Activated gamma-delta T cell treated with anti-CD3 and anti-CD28 coated beads, Interleukin-2, amount 50 U/mL, for 16 hours (primary cell): ENCODE data around the gene MRPL30.
"Not testable (repeated sequence)": the region's sequence is repeated elsewhere in the genome, so short reads cannot be mapped to it uniquely, and the experiment has no call there.

ENCODE experiments used
- DNase-seq: peaks from one replicate; pipeline ENCODE4 v3.0.0-alpha.2; 2020; ENCODE audit warnings: low read depth

MRPL30 gene

GRCh38 chr2:99184811-99185210 is 3.8 kb downstream of the MRPL30 start:
- DNase-seq, result no peak

DNA sequence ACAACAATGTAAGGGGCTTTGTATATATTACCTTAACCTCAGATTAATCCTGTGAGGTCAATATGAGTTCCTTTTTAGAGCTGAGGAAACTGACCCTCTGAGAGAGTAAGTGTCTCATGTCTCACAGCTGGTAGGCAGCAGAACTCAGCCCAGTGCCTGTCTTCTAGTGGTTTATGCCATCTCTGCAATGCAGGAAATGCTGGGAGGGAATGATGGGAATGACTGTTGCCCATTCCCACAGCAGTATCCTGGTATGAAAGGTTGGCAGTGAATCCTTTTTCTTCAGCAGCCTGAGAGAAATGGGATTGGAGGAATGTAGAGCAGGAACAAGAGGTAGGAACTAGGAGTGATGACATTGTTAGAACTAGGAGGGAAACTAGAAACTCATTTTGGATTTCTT is 6.0 kb downstream of the MRPL30 start:
- DNase-seq, result no peak

DNA sequence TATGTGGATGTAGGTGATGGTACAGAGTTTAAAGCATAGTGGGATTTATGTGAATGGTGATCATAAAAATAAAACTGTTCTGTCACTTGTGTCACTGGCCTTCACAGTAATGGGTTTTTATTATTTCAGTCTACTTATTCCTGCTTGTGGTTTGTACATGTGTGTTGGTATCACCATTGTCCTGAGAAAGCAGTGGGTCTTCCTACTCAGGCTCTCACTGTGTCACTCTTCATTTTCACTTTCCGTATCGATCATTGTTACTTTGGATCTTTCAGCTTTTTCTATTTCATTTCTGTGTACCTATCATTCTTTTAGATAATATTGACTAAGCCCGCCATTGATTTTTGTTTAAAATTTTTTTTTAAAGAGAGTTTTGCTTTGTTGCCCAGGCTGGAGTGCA is 7.4 kb downstream of the MRPL30 start:
- no peak for DNase-seq

- no peak for DNase-seq
These were observed 9.6 kb downstream of the MRPL30 start for GRCh38 chr2:99190548-99190947.

- not testable (repeated sequence) for DNase-seq
These were observed 11.4 kb downstream of the MRPL30 start for GRCh38 chr2:99192364-99192763.

DNA sequence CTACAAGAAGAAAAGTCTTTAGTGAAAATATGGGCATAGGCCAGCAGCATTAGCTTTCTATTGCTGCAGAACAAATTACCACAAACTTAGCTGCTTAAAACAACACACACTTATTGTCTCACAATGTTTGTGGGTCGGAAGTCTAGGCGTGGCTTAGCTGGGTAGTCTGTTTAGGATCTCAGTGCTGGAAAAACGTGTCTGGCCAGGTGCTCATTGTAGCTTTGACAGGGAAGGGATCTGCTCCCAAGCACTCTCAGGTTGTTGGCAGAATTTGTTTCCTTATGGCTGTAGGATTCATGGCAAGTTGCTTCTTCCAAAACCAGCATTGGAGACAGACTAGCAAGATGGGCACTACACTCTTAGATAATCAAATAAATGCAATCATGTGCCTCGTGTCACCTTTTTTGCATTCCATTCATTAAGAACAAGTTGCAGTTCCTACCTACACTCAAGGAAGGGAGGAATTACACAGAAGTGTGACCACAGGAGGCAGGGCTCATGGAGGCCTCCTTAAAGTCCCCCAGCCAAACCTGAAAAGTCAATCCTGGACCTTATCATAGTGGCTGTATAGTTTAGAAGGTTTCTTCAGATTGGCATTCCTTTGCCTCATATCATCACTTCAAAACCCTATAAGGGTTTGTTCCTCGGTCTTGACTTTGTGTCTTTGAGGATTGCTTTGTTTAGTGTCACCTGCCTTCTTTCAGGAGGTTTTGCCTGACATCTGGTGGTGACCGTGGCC is 17.3 kb downstream of the MRPL30 start:
- DNase-seq, result no peak

GRCh38 chr2:99200076-99200800 is 19.3 kb downstream of the MRPL30 start:
- no peak for DNase-seq

GRCh38 chr2:99201959-99202678 is 21.1 kb downstream of the MRPL30 start:
- DNase-seq, result no peak

DNA sequence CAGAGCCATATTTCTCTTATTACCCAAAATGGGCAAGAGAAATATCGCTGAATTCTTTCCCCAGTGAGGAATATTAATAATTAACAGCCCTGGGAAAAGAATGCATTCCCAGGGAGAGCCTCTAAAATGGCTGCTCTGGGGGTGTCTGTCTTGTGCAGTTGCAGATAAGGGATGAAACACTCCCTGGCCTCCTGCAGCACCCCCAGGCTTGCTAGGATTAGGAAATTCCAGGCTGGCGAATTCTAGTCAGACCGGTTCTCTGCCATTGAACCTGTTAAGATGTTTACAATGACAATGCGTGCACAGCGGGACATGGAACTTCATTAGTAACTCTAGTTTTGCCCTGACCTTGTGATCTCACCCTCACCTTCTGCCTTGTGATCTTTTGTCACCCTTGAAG is 24.5 kb downstream of the MRPL30 start:
- no peak for DNase-seq

- no peak for DNase-seq
These were observed 35.1 kb downstream of the MRPL30 start for GRCh38 chr2:99216096-99216495.

- no peak for DNase-seq
These were observed 37.0 kb downstream of the MRPL30 start for GRCh38 chr2:99217929-99218501.

GRCh38 chr2:99233177-99233576 is 52.2 kb downstream of the MRPL30 start:
- not testable (repeated sequence) for DNase-seq

- DNase-seq, result no peak
These were observed 57.6 kb downstream of the MRPL30 start for GRCh38 chr2:99238599-99238998.

GRCh38 chr2:99240431-99240830 is 59.4 kb downstream of the MRPL30 start:
- DNase-seq, result no peak

- no peak for DNase-seq
These were observed 61.2 kb downstream of the MRPL30 start for GRCh38 chr2:99242151-99242550.
